Upper lobe of left lung (tissue), 4 donors: ENCODE data around the gene TENM4.

Experiments used
- POLR2A ChIP-seq, 4 donors: fragments of 450-650 bp; IDR thresholded peaks; one replicate each; pipeline ENCODE4 v1.5.1; 2016 to 2017; ENCODE audit warnings: antibody characterized with exemption in 4 of 4, mild to moderate bottlenecking in 2 of 4
- POLR2AphosphoS5 ChIP-seq, 2 donors: sonication (generic); formaldehyde crosslinking; IDR thresholded peaks; one replicate each; pipeline ENCODE4 v1.5.1; 2017; ENCODE audit warnings: antibody characterized with exemption in 2 of 2
- TF ChIP-seq, protein P1 (sequence below), 6 experiments: fragments of 450-650 bp in 4 of 6; fragments of 200-600 bp in 2 of 6; sonication (generic) in 2 of 6; IDR thresholded peaks; one replicate each; pipeline ENCODE4 v1.5.1; 2016 to 2019; ENCODE audit warnings: antibody characterized with exemption in 6 of 6

DNA sequence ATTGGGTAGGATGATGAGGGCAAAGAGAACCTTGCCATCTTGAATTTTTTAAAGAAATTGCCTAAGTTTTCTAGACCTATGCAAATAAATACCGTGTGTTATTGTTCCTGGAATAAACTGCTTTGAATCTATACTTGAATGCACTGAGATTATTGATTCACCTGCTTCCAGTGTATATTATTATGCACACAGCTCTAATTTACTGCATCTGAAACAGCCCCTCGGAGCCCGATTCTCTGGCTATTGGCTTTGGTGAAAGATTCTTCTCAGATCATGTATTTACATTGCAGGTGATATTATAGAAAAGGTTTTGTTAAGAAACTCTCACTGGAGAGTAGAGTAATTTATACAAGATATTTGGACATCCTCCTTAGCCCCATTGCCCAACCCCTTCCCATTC, 254.2 kb downstream of the TENM4 start:
- no peak for TF ChIP-seq POLR2A (IDR thresholded peaks at IDR 0.05)
- TF ChIP-seq POLR2AphosphoS5 (IDR thresholded peaks at IDR 0.05), result no peak
- TF ChIP-seq, protein P1, sequence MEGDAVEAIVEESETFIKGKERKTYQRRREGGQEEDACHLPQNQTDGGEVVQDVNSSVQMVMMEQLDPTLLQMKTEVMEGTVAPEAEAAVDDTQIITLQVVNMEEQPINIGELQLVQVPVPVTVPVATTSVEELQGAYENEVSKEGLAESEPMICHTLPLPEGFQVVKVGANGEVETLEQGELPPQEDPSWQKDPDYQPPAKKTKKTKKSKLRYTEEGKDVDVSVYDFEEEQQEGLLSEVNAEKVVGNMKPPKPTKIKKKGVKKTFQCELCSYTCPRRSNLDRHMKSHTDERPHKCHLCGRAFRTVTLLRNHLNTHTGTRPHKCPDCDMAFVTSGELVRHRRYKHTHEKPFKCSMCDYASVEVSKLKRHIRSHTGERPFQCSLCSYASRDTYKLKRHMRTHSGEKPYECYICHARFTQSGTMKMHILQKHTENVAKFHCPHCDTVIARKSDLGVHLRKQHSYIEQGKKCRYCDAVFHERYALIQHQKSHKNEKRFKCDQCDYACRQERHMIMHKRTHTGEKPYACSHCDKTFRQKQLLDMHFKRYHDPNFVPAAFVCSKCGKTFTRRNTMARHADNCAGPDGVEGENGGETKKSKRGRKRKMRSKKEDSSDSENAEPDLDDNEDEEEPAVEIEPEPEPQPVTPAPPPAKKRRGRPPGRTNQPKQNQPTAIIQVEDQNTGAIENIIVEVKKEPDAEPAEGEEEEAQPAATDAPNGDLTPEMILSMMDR (IDR thresholded peaks at IDR 0.05), result no peak
